Adrenal gland (tissue), 12 donors: ENCODE measurements around the gene TRIO. TPM values are rescaled to one million over a fixed set of nuclear protein-coding genes. Genes with fewer than 3 reads are reported as not detected.

Experiments
- DNase-seq, 7 donors: peaks; one replicate each; pipeline ENCODE4 v3.0.0-alpha.2; 2019 to 2020
- H3K27ac ChIP-seq, 5 donors: fragments of 200-600 bp; sonication (generic) in 4 of 5; 1 replicate in 3 of 5; 2 replicates in 2 of 5; pipeline versions ENCODE4 v1.5.1 to v1.8.0; 2016 to 2020; ENCODE audit warnings: mild to moderate bottlenecking in 1 of 5
- H3K27me3 ChIP-seq: fragments of 200-600 bp; 2 replicates; pipeline ENCODE4 v1.8.0; 2021
- H3K36me3 ChIP-seq, 2 donors: fragments of 200-600 bp; replicated peaks in 1 of 2; 1 replicate in 1 of 2; 2 replicates in 1 of 2; pipeline versions ENCODE4 v1.5.1 to v1.8.0; 2018 to 2022
- H3K4me1 ChIP-seq, 2 donors: fragments of 200-600 bp; replicated peaks in 1 of 2; 1 replicate in 1 of 2; 2 replicates in 1 of 2; pipeline versions ENCODE4 v1.5.1 to v1.8.0; 2018 to 2021
- H3K4me3 ChIP-seq, 4 donors: fragments of 200-600 bp; sonication (generic) in 3 of 4; one replicate each; pipeline ENCODE4 v1.5.1; 2016 to 2018
- H3K9me3 ChIP-seq, 3 donors: fragments of 200-600 bp; sonication (generic) in 1 of 3; replicated peaks in 1 of 3; 1 replicate in 2 of 3; 2 replicates in 1 of 3; pipeline versions ENCODE4 v1.5.1 to v1.8.0; 2016 to 2021
- CTCF ChIP-seq, 6 experiments: fragments of 450-650 bp in 4 of 6; fragments of 200-600 bp in 2 of 6; sonication (generic) in 1 of 6; IDR thresholded peaks; 1 replicate in 5 of 6; 2 replicates in 1 of 6; pipeline versions ENCODE4 v1.5.1 to v1.8.0; 2016 to 2021; ENCODE audit warnings: antibody characterized with exemption in 6 of 6, mild to moderate bottlenecking in 2 of 6, moderate library complexity in 1 of 6
- POLR2A ChIP-seq, 2 donors: fragments of 450-650 bp; IDR thresholded peaks; one replicate each; pipeline ENCODE4 v1.6.1; 2017; ENCODE audit warnings: antibody characterized with exemption in 2 of 2, mild to moderate bottlenecking in 2 of 2, moderate library complexity in 1 of 2
- WGBS, 4 donors: extraction: QIAGEN DNeasy Blood & Tissue Kit in 2 of 4; methylation state at CpG; one replicate each; pipeline versions ENCODE4 v1.1.5 to v1.1.7; 2013 to 2017; 5-methylcytosine and 5-hydroxymethylcytosine counted together
- intact Hi-C, 2 donors: fragments of 100-400 bp; cut with DNase I; formaldehyde crosslinking; loops; one replicate each; pipeline versions ENCODE4 v1.14.1 to v1.15.0; 2022 to 2023
- polyA plus RNA-seq, 3 donors: library from polyadenylated mRNA; stranded (reverse); fragments of 200-250 nt in 2 of 3; fragments of 350-450 nt in 1 of 3; fragmentation: Illumina TruSeq in 1 of 3; extraction: RNeasy Lipid Tissue Mini Kit (QIAGEN cat#74804) in 1 of 3; gene quantifications; one replicate each; pipeline ENCODE4 v1.2.3, GENCODE V29; 2013 to 2014
- total RNA-seq, 9 donors: library from RNA; depleted of rRNA in 4 of 9; stranded (reverse); fragments of >200 nt in 4 of 9; fragments of 120-200 nt in 1 of 9; fragmentation: NEBNext Ultra II Directional in 1 of 9; extraction: Animal tissue kit (Norgen Biotek cat#: 25700) in 1 of 9; gene quantifications; one replicate each; pipeline versions ENCODE4 v1.1.0 to v1.2.4, GENCODE V29; 2013 to 2023
- donor health status: healthy with polysubstance abuse.
- donor health status: Bipolar disorder and iron deficiency.
- donor health status: DM: yes; HTN: yes; CAD: no.
- donor health status: DM: no; HTN: no; CAD: no.
- donor health status: DM: no; HTN: no; CAD: no.
- donor health status: DM: yes; HTN: yes; CAD: no.

TRIO gene
- total and polyA plus RNA-seq, 12 donors = 27.3 to 109 (median 72.4) TPM

GRCh38 chr5:14239951-14240350, 96.8 kb downstream of the TRIO start:
- no peak for DNase-seq
- H3K4me1 ChIP-seq = peaks cover 6 to 16% of the 10 kb centered on the region in 2 donors
- no peaks in the 10 kb centered on the region for H3K9me3 ChIP-seq
- H3K36me3 ChIP-seq = no peaks in the 10 kb centered on the region
- TF ChIP-seq POLR2A (IDR thresholded peaks at IDR 0.05) (no peak), CTCF (IDR thresholded peaks at IDR 0.05) (no peak)
- intact Hi-C loops = no loop called here
- H3K4me3 ChIP-seq = no peak overlapping the region
- 84 to 95% (median 89%) methylated on average over 2 of the region's 2 CpGs for WGBS, 4 donors
- no peak overlapping the region for H3K27ac ChIP-seq
- no peaks in the 10 kb centered on the region for H3K27me3 ChIP-seq

- no peak for DNase-seq
- Histone ChIP-seq H3K4me1 (peaks cover 6 to 16% of the 10 kb centered on the region in 2 donors), H3K36me3 (no peaks in the 10 kb centered on the region), H3K27ac (no peak overlapping the region), H3K27me3 (no peaks in the 10 kb centered on the region), H3K9me3 (no peaks in the 10 kb centered on the region), H3K4me3 (no peak overlapping the region)
- 81 to 93% (median 90%) methylated on average over 2 of the region's 2 CpGs for WGBS, 4 donors
- no peak for TF ChIP-seq POLR2A (IDR thresholded peaks at IDR 0.05)
- intact Hi-C loops = no loop called here
Measured at GRCh38 chr5:14240359-14240758, 97.2 kb downstream of the TRIO start.

GRCh38 chr5:14241141-14241540, 98.0 kb downstream of the TRIO start:
- no peak for DNase-seq
- intact Hi-C loops = no loop called here
- WGBS, 4 donors = 76 to 90% (median 84%) methylated on average over 1 of the region's 1 CpG
- Histone ChIP-seq H3K4me1 (peaks cover 6 to 16% of the 10 kb centered on the region in 2 donors), H3K27me3 (no peaks in the 10 kb centered on the region), H3K9me3 (no peaks in the 10 kb centered on the region), H3K36me3 (no peaks in the 10 kb centered on the region), H3K4me3 (no peak overlapping the region), H3K27ac (no peak overlapping the region)
- TF ChIP-seq CTCF (IDR thresholded peaks at IDR 0.05) (no peak), POLR2A (IDR thresholded peaks at IDR 0.05) (no peak)

GRCh38 chr5:14242447-14242846, 99.3 kb downstream of the TRIO start:
- Histone ChIP-seq H3K27me3 (no peaks in the 10 kb centered on the region), H3K27ac (no peak overlapping the region), H3K4me1 (peaks cover 4 to 13% of the 10 kb centered on the region in 2 donors), H3K9me3 (no peaks in the 10 kb centered on the region), H3K4me3 (no peak overlapping the region), H3K36me3 (no peaks in the 10 kb centered on the region)
- DNase-seq = no peak
- intact Hi-C loops = no loop called here
- no peak for TF ChIP-seq POLR2A (IDR thresholded peaks at IDR 0.05)
- no peak for TF ChIP-seq CTCF (IDR thresholded peaks at IDR 0.05)
- 87 to 99% (median 89%) methylated on average over 6 of the region's 6 CpGs for WGBS, 4 donors

GRCh38 chr5:14242871-14243383, 99.8 kb downstream of the TRIO start:
- Histone ChIP-seq H3K27me3 (no peaks in the 10 kb centered on the region), H3K9me3 (no peaks in the 10 kb centered on the region), H3K4me1 (peaks cover 0 to 9% of the 10 kb centered on the region in 2 donors), H3K4me3 (no peak overlapping the region), H3K36me3 (no peaks in the 10 kb centered on the region), H3K27ac (no peak overlapping the region)
- DNase-seq = no peak
- WGBS, 4 donors = 85 to 92% (median 88%) methylated on average over 6 to 7 of the region's 7 CpGs
- intact Hi-C loops = no loop called here
- no peak for TF ChIP-seq CTCF (IDR thresholded peaks at IDR 0.05)
- no peak for TF ChIP-seq POLR2A (IDR thresholded peaks at IDR 0.05)
